Bronchial epithelial cell (primary cell): Measurements from ENCODE around the gene HLA-DQB1. TPM values are rescaled to one million over a fixed set of nuclear protein-coding genes. Genes with fewer than 3 reads are reported as not detected.
A peak's percentile ranks its signal among the peaks of the same experiment; 100 is the strongest.

ENCODE experiments used
- DNase-seq: peaks from one replicate; pipeline ENCODE4 v3.0.0-alpha.2; 2010; ENCODE audit warnings: low read depth
- FAIRE-seq: peaks from 2 replicates; lab custom pipeline; 2011; peaks lifted over from hg19 to GRCh38; lab: Jason Lieb, UNC
- H3K27me3 ChIP-seq: 2 replicates; pipeline ENCODE4 v1.5.1; 2011; ENCODE audit warnings: low read length; ENCODE audit not compliant: control insufficient read depth, insufficient read depth
- H3K36me3 ChIP-seq: 2 replicates; pipeline ENCODE4 v1.5.1; 2011; ENCODE audit warnings: low read length; ENCODE audit not compliant: control insufficient read depth, insufficient read depth
- H3K4me3 ChIP-seq: 2 replicates; pipeline ENCODE4 v1.5.1; 2011; ENCODE audit warnings: mild to moderate bottlenecking, low read depth, low read length, control low read depth
- CTCF ChIP-seq: IDR thresholded peaks from 2 replicates; pipeline ENCODE4 v1.5.1; 2011; ENCODE audit warnings: mild to moderate bottlenecking, moderate library complexity, low read length, control low read depth, inconsistent platforms; ENCODE audit not compliant: insufficient read depth, severe bottlenecking
- total RNA-seq: library from RNA; depleted of rRNA; stranded (reverse); fragments of >200 nt; gene quantifications from 2 replicates; pipeline ENCODE4 v1.2.1, GENCODE V29; 2014

The HLA-DQB1 gene
- total RNA-seq, 1 donor from 2014 or later, result not detected

GRCh38 chr6:32627249-32627648 is 39.2 kb downstream of the HLA-DQB1 start:
- FAIRE-seq (no peak), DNase-seq (no peak)
- no peaks in the 10 kb centered on the region for H3K27me3 ChIP-seq
- no peak for TF ChIP-seq CTCF
- H3K36me3 ChIP-seq, result no peaks in the 10 kb centered on the region
- no peak overlapping the region for H3K4me3 ChIP-seq

GRCh38 chr6:32625137-32625536 is 41.3 kb downstream of the HLA-DQB1 start:
- no peak for TF ChIP-seq CTCF
- DNase-seq (no peak), FAIRE-seq (no peak)
- Histone ChIP-seq H3K36me3 (no peaks in the 10 kb centered on the region), H3K27me3 (no peaks in the 10 kb centered on the region), H3K4me3 (no peak overlapping the region)

- no peak for DNase-seq
- no peaks in the 10 kb centered on the region for H3K36me3 ChIP-seq
- H3K27me3 ChIP-seq, result no peaks in the 10 kb centered on the region
- no peak for FAIRE-seq
- no peak overlapping the region for H3K4me3 ChIP-seq
- no peak for TF ChIP-seq CTCF
These were observed 41.9 kb downstream of the HLA-DQB1 start for GRCh38 chr6:32624565-32624964.

GRCh38 chr6:32623693-32624092 is 42.8 kb downstream of the HLA-DQB1 start:
- FAIRE-seq (no peak), DNase-seq (no peak)
- no peaks in the 10 kb centered on the region for H3K27me3 ChIP-seq
- no peaks in the 10 kb centered on the region for H3K36me3 ChIP-seq
- H3K4me3 ChIP-seq, result no peak overlapping the region
- no peak for TF ChIP-seq CTCF

GRCh38 chr6:32622545-32623401 is 43.7 kb downstream of the HLA-DQB1 start:
- TF ChIP-seq CTCF, result peak; percentile 65
- FAIRE-seq, result no peak
- Histone ChIP-seq H3K27me3 (no peaks in the 10 kb centered on the region), H3K36me3 (no peaks in the 10 kb centered on the region), H3K4me3 (no peak overlapping the region)
- peak; percentile 52 for DNase-seq
